Measurements from ENCODE around the gene COQ5. TPM values are rescaled to one million over a fixed set of nuclear protein-coding genes. Genes with fewer than 3 reads are reported as not detected.

Gene COQ5
- total RNA-seq, 3 donors from 2014 or later, result 26.2 to 33.0 (median 26.5) TPM

- Histone ChIP-seq H3K36me3 (peaks cover 2% of the 10 kb centered on the region), H3K9me3 (no peaks in the 10 kb centered on the region), H3K27me3 (no peaks in the 10 kb centered on the region), H3K27ac (peak within 1 kb of the TSS; percentile 93 to 98), H3K4me3 (peak within 1 kb of the TSS; percentile 76 to 93 (median 91)), H3K4me1 (peaks cover 0 to 13% of the 10 kb centered on the region in 2 donors)
- peak; percentile 28 to 86 (median 66) for TF ChIP-seq CTCF (IDR thresholded peaks at IDR 0.05)
- TF ChIP-seq POLR2AphosphoS5 (IDR thresholded peaks at IDR 0.05), result peak; percentile 50 to 80 (median 68)
- TF ChIP-seq POLR2A (IDR thresholded peaks at IDR 0.05), result peak; percentile 57
- intact Hi-C loops (cut with DNase I; ENCODE audit: low total_unique reads), result no loop called here
- peak; percentile 83 for DNase-seq (ENCODE audit: low spot score in 2 of 2)
Measured at GRCh38 chr12:120469450-120470149, 59.4 kb downstream of the COQ5 start, which contains the start of gene SRSF9. TSS of gene SRSF9 (minus strand) at chr12:120469748. CDS start at chr12:120469609, 139 bp downstream.

- Histone ChIP-seq H3K4me1 (peaks cover 0 to 13% of the 10 kb centered on the region in 2 donors), H3K9me3 (no peaks in the 10 kb centered on the region), H3K27me3 (no peaks in the 10 kb centered on the region), H3K4me3 (peak overlapping the region; percentile 76 to 93 (median 91)), H3K27ac (peak overlapping the region; percentile 93 to 98), H3K36me3 (peaks cover 8% of the 10 kb centered on the region)
- TF ChIP-seq POLR2AphosphoS5 (IDR thresholded peaks at IDR 0.05), result peak in 1 of 3 donors; percentile 5
- no peak for TF ChIP-seq POLR2A (IDR thresholded peaks at IDR 0.05)
- DNase-seq (ENCODE audit: low spot score in 2 of 2), result no peak
- intact Hi-C loops (cut with DNase I; ENCODE audit: low total_unique reads), result no loop called here
Measured at GRCh38 chr12:120468821-120469449, 60.0 kb downstream of the COQ5 start.

- Histone ChIP-seq H3K9me3 (no peaks in the 10 kb centered on the region), H3K4me1 (peaks cover 0 to 13% of the 10 kb centered on the region in 2 donors), H3K27ac (peak overlapping the region; percentile 93 to 98), H3K4me3 (peak overlapping the region; percentile 76 to 93 (median 91)), H3K27me3 (no peaks in the 10 kb centered on the region), H3K36me3 (peaks cover 8% of the 10 kb centered on the region)
- intact Hi-C loops (cut with DNase I; ENCODE audit: low total_unique reads), result no loop called here
- no peak for TF ChIP-seq CTCF (IDR thresholded peaks at IDR 0.05)
- no peak for TF ChIP-seq POLR2A (IDR thresholded peaks at IDR 0.05)
- TF ChIP-seq POLR2AphosphoS5 (IDR thresholded peaks at IDR 0.05), result no peak
- peak in 1 of 2 donors; percentile 34 for DNase-seq (ENCODE audit: low spot score in 2 of 2)
Measured at GRCh38 chr12:120468325-120468820, 60.6 kb downstream of the COQ5 start.

GRCh38 chr12:120467439-120467838, 61.5 kb downstream of the COQ5 start:
- H3K27me3 ChIP-seq, result no peaks in the 10 kb centered on the region
- H3K4me1 ChIP-seq, result peaks cover 0 to 13% of the 10 kb centered on the region in 2 donors
- no peak for DNase-seq (ENCODE audit: low spot score in 2 of 2)
- H3K9me3 ChIP-seq, result no peaks in the 10 kb centered on the region
- TF ChIP-seq POLR2A (IDR thresholded peaks at IDR 0.05), result no peak
- no peak for TF ChIP-seq POLR2AphosphoS5 (IDR thresholded peaks at IDR 0.05)
- no peak for TF ChIP-seq CTCF (IDR thresholded peaks at IDR 0.05)
- H3K27ac ChIP-seq, result no peak overlapping the region
- peaks cover 8% of the 10 kb centered on the region for H3K36me3 ChIP-seq
- intact Hi-C loops (cut with DNase I; ENCODE audit: low total_unique reads), result no loop called here
- no peak overlapping the region for H3K4me3 ChIP-seq

GRCh38 chr12:120466560-120467315, 62.2 kb downstream of the COQ5 start:
- no peak for DNase-seq (ENCODE audit: low spot score in 2 of 2)
- peaks cover 8% of the 10 kb centered on the region for H3K36me3 ChIP-seq
- H3K4me3 ChIP-seq, result no peak overlapping the region

More at GRCh38 chr12:120466560-120467315, 62.2 kb downstream of the COQ5 start:
- Histone ChIP-seq H3K27me3 (no peaks in the 10 kb centered on the region), H3K9me3 (no peaks in the 10 kb centered on the region), H3K4me1 (peaks cover 0 to 13% of the 10 kb centered on the region in 2 donors), H3K27ac (no peak overlapping the region)
- intact Hi-C loops (cut with DNase I; ENCODE audit: low total_unique reads), result no loop called here
- peak; percentile 13 to 37 (median 26) for TF ChIP-seq CTCF (IDR thresholded peaks at IDR 0.05)
- TF ChIP-seq POLR2A (IDR thresholded peaks at IDR 0.05), result no peak
- no peak for TF ChIP-seq POLR2AphosphoS5 (IDR thresholded peaks at IDR 0.05)

Data from breast epithelium (tissue), 4 donors.